HepG2 (cell line): ENCODE data around the gene MXD3. TPM values are rescaled to one million over a fixed set of nuclear protein-coding genes. Genes with fewer than 3 reads are reported as not detected.

Experiments used
- AGO1 ChIP-seq: fragments of 200-400 bp; formaldehyde crosslinking; IDR thresholded peaks from 2 replicates; pipeline ENCODE4 v1.6.1; 2017; ENCODE audit warnings: mild to moderate bottlenecking, low read depth, low read length, moderate library complexity; ENCODE audit not compliant: poor library complexity, severe bottlenecking
- BHLHE40 ChIP-seq: IDR thresholded peaks from 2 replicates; pipeline ENCODE4 v1.6.1; 2011; ENCODE audit warnings: low read length, improper control_type of control experiment
- ELF3 ChIP-seq: IDR thresholded peaks from 2 replicates; pipeline ENCODE4 v1.6.1; 2016; ENCODE audit warnings: missing genetic modification reagents, missing compliant biosample characterization
- HOXD1 ChIP-seq: sonication (generic); formaldehyde crosslinking; IDR thresholded peaks from 2 replicates; pipeline ENCODE4 v1.5.0; 2020; ENCODE audit warnings: missing genetic modification reagents
- NR1H2 ChIP-seq: sonication (generic); formaldehyde crosslinking; IDR thresholded peaks from 2 replicates; pipeline ENCODE4 v1.8.1; 2022; ENCODE audit warnings: low read depth, missing genetic modification reagents, borderline replicate concordance
- SOX5 ChIP-seq: IDR thresholded peaks from 2 replicates; pipeline ENCODE4 v1.6.1; 2016; ENCODE audit warnings: borderline replicate concordance
- ZBTB10 ChIP-seq: sonication (generic); formaldehyde crosslinking; IDR thresholded peaks from 2 replicates; pipeline ENCODE4 v1.4.0; 2020; ENCODE audit warnings: missing genetic modification reagents, borderline replicate concordance
- ZIK1 ChIP-seq: sonication (generic); formaldehyde crosslinking; IDR thresholded peaks from 2 replicates; pipeline ENCODE4 v1.5.0; 2020; ENCODE audit warnings: mild to moderate bottlenecking, low read depth, missing genetic modification reagents, borderline replicate concordance
- ZNF124 ChIP-seq: sonication (generic); formaldehyde crosslinking; IDR thresholded peaks from 2 replicates; pipeline ENCODE4 v1.4.0; 2020; ENCODE audit warnings: missing genetic modification reagents
- ZNF44 ChIP-seq: sonication (generic); formaldehyde crosslinking; IDR thresholded peaks from 2 replicates; pipeline ENCODE4 v1.5.1; 2020; ENCODE audit warnings: mild to moderate bottlenecking, missing genetic modification reagents
- ZNF879 ChIP-seq: sonication (generic); formaldehyde crosslinking; IDR thresholded peaks from 2 replicates; pipeline ENCODE4 v1.8.1; 2023; ENCODE audit warnings: missing genetic modification reagents
- polyA plus RNA-seq, 8 experiments: library from polyadenylated mRNA; depleted of rRNA in 3 of 8; stranded (reverse) in 7 of 8; unstranded in 1 of 8; fragments of >200 nt; fragmentation: Illumina TruSeq in 4 of 8; extraction: Trizol in 4 of 8; gene quantifications; 2 replicates each; pipeline versions ENCODE4 v1.2.1 to v1.2.3, GENCODE V29; 2011 to 2016; ENCODE audit warnings: low read depth in 4 of 8, missing spikeins in 1 of 8, mixed read lengths in 1 of 8; ENCODE audit not compliant: insufficient read depth in 1 of 8
- total RNA-seq, 5 experiments: library from RNA; depleted of rRNA; stranded (reverse); fragments of >200 nt; fragmentation: Illumina TruSeq; extraction: Trizol; gene quantifications; 2 replicates each; pipeline ENCODE4 v1.2.3, GENCODE V29; 2016; ENCODE audit warnings: low read depth in 1 of 5
- TF ChIP-seq, protein P1 (sequence below): sonication (generic); formaldehyde crosslinking; IDR thresholded peaks from one replicate; pipeline ENCODE4 v1.5.1; 2020; ENCODE audit warnings: mild to moderate bottlenecking, missing genetic modification reagents; ENCODE audit errors: not compliant biosample characterization
- TF ChIP-seq, protein P2 (sequence below): sonication (generic); formaldehyde crosslinking; IDR thresholded peaks from 2 replicates; pipeline ENCODE4 v1.4.0; 2020; ENCODE audit warnings: missing genetic modification reagents
- TF ChIP-seq, protein P3 (sequence below): sonication (generic); formaldehyde crosslinking; IDR thresholded peaks from 2 replicates; pipeline ENCODE4 v1.5.0; 2020; ENCODE audit warnings: missing genetic modification reagents, mild to moderate bottlenecking, borderline replicate concordance

MXD3 gene
- total and polyA plus RNA-seq, 2 of the 13 experiments (the other 11 are each of a cell fraction or from before 2014, with no cell fraction given) = 10.5 to 12.8 TPM

GRCh38 chr5:177303121-177303924, 8.4 kb downstream of the MXD3 start, which contains the start of the genes PRELID1 and RAB24 (continued):
- TF ChIP-seq, protein P1, sequence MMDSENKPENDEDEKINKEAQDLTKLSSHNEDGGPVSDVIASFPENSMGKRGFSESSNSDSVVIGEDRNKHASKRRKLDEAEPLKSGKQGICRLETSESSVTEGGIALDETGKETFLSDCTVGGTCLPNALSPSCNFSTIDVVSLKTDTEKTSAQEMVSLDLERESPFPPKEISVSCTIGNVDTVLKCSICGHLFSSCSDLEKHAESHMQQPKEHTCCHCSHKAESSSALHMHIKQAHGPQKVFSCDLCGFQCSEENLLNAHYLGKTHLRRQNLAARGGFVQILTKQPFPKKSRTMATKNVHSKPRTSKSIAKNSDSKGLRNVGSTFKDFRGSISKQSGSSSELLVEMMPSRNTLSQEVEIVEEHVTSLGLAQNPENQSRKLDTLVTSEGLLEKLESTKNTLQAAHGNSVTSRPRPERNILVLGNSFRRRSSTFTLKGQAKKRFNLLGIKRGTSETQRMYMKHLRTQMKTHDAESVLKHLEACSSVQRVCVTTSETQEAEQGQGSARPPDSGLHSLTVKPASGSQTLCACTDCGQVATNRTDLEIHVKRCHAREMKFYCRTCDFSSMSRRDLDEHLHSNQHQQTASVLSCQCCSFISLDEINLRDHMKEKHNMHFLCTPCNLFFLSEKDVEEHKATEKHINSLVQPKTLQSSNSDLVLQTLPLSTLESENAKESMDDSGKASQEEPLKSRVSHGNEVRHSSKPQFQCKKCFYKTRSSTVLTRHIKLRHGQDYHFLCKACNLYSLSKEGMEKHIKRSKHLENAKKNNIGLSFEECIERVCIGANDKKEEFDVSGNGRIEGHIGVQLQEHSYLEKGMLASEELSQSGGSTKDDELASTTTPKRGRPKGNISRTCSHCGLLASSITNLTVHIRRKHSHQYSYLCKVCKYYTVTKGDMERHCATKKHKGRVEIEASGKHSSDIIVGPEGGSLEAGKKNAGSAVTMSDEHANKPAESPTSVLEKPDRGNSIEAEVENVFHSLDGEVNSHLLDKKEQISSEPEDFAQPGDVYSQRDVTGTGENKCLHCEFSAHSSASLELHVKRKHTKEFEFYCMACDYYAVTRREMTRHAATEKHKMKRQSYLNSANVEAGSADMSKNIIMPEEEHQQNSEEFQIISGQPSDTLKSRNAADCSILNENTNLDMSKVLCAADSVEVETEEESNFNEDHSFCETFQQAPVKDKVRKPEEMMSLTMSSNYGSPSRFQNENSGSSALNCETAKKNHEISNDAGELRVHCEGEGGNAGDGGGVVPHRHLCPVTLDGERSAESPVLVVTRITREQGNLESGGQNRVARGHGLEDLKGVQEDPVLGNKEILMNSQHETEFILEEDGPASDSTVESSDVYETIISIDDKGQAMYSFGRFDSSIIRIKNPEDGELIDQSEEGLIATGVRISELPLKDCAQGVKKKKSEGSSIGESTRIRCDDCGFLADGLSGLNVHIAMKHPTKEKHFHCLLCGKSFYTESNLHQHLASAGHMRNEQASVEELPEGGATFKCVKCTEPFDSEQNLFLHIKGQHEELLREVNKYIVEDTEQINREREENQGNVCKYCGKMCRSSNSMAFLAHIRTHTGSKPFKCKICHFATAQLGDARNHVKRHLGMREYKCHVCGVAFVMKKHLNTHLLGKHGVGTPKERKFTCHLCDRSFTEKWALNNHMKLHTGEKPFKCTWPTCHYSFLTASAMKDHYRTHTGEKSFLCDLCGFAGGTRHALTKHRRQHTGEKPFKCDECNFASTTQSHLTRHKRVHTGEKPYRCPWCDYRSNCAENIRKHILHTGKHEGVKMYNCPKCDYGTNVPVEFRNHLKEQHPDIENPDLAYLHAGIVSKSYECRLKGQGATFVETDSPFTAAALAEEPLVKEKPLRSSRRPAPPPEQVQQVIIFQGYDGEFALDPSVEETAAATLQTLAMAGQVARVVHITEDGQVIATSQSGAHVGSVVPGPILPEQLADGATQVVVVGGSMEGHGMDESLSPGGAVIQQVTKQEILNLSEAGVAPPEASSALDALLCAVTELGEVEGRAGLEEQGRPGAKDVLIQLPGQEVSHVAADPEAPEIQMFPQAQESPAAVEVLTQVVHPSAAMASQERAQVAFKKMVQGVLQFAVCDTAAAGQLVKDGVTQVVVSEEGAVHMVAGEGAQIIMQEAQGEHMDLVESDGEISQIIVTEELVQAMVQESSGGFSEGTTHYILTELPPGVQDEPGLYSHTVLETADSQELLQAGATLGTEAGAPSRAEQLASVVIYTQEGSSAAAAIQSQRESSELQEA = no peak
- TF ChIP-seq ZNF879 (CRISPR knock-in tag) = no peak
- TF ChIP-seq ZNF124 (CRISPR knock-in tag) = peak; percentile 50
- TF ChIP-seq NR1H2 (CRISPR knock-in tag) = no peak
- peak; percentile 53; the same call in 1 of the 2 replicates for TF ChIP-seq ZIK1 (CRISPR knock-in tag)
- TF ChIP-seq AGO1 = peak; percentile 75
- no peak; the same call in 1 of the 2 replicates for TF ChIP-seq SOX5 (CRISPR knock-in tag)
- TF ChIP-seq BHLHE40 = 0 out of 2 replicates have a peak, but pooled peaks have one; percentile 22
- TF ChIP-seq, protein P2, sequence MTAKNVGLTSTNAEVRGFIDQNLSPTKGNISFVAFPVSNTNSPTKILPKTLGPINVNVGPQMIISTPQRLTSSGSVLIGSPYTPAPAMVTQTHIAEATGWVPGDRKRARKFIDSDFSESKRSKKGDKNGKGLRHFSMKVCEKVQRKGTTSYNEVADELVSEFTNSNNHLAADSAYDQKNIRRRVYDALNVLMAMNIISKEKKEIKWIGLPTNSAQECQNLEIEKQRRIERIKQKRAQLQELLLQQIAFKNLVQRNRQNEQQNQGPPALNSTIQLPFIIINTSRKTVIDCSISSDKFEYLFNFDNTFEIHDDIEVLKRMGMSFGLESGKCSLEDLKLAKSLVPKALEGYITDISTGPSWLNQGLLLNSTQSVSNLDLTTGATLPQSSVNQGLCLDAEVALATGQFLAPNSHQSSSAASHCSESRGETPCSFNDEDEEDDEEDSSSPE (CRISPR knock-in tag) = no peak; the same call in 1 of the 2 replicates
- peak; percentile 28; the same call in 1 of the 2 replicates for TF ChIP-seq HOXD1
- peak; percentile 55; the same call in 1 of the 2 replicates for TF ChIP-seq ZNF44 (CRISPR knock-in tag)
- TF ChIP-seq ZBTB10 (CRISPR knock-in tag) = peak; percentile 86
- TF ChIP-seq ELF3 = peak; percentile 55
- TF ChIP-seq, protein P3, sequence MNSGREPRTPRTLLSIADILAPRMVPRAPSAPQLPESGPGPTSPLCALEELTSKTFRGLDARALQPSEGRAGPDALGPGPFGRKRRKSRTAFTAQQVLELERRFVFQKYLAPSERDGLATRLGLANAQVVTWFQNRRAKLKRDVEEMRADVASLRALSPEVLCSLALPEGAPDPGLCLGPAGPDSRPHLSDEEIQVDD (CRISPR knock-in tag) = peak; percentile 86
